HL-60/S4 treated with phorbol 12-myristate 13-acetate at 8.2 ng/mL for 4 days and 3 days (cell line): ENCODE data around the gene RAPGEF5.

ENCODE experiments used
- in situ Hi-C: fragments of 300-500 bp; cut with MboI; formaldehyde crosslinking; loops from 2 replicates; pipeline ENCODE4 v1.15.0; 2022; ENCODE audit warnings: low sequenced_read_pairs

RAPGEF5 gene

DNA sequence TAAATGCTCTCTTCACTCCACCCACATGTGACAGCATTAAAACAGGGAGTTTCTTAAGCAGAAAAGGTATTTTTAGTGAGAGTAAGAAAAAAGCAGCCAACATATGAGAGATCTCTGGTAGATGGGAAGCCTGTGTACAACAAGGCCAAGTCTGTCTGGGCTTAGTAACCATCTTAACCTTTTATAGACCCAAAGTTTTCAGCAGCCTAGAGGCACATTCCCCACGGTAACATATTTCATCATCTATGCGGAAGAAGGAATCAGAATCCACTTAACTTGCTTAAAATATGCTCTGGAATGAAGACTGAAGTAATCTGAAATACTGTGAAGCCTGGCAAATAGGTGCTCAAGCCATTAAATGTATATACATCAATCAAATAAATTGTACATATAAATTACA is 127.8 kb downstream of the RAPGEF5 start:
- in situ Hi-C loops = no loop called here

DNA sequence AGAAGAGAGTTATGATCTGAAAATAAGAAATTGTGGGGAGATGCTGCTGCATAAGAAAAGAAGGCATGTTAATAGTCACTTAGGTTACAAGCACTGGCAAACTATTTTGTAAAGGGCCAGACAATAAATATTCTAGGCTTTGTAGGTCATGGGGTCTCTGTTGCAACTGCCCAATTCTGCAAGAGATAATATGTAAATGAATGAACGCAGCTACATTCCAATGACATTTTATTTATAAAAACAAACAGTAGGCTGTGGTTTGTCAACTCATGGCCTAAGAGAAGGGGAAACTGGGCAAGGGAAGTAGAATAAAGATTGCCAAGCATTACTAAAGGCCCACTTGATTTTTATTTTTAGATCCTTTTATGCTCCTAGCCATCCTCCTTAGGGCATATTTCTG is 133.1 kb downstream of the RAPGEF5 start:
- in situ Hi-C loops = no loop called here

DNA sequence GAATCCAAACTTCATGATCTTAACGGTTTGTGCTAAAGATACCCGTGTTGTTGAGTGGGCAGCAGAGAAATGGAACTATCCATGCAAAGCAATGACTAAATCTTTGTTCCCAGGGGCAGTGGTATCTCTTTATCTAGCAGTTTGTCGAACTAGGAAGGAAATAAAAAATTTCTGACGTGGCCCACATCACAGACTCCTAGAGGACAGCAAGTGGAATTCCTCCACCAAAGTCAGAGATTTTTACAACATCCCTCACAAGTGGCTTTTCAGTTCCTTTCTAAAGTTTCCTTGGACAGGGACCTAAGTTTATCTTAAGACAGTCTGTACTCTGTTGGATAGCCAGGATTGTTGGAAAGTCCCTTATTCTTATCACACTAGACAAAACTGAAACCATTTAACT is 136.0 kb downstream of the RAPGEF5 start:
- in situ Hi-C loops = no loop called here

DNA sequence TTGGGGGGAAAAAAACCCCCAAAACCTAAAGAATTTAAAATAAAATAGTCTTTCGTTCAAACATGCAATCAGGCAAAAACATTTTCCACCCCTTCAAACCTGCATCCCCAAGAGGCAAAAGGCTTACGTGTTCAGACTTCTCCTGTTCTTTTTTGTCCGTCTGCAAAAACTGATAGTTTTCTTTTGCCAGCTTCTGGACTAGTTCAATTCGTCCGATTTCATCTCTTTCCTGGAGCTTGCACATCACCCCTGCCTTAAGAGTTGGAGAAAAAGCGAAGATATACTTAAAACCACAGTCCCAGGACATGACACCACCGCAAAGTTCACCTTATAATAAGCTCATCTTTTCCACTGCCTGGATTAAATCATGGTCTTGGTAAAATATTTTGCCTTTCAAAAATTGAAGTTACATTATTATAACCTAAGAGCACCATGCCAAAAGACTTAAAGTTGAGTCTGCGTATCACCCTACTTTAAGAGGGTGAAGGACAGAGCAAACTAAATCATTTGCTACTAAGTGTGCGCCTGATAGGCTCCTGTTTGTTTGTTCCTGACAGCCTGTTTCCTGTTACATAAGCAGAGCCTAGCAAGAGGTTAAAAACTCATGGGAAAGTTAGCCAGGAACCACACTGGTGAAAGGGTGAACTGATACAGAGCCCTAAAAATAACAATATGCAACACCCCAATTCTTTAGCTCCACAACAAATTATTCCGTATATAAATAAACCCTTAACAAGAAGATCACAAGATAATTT is 137.0 kb downstream of the RAPGEF5 start:
- in situ Hi-C loops = no loop called here

DNA sequence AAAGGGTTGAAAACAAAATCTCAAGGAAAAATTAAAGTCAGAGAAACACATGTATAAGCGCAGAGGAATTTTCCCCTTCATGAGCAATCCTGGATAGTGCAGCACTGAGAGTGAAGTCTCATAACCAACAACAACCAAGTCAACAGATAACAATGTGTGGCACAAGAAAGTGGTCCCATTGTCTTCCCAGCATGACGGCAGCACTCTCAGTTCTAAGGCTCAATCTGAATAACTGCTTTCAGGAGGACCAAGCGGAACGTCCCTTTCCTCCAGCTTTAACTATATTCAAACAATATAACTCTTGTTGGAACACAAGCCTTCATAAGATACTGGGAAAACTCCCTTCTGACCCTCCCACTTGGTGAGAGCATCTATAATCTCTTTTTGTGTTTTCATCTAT is 137.9 kb downstream of the RAPGEF5 start:
- in situ Hi-C loops = no loop called here

DNA sequence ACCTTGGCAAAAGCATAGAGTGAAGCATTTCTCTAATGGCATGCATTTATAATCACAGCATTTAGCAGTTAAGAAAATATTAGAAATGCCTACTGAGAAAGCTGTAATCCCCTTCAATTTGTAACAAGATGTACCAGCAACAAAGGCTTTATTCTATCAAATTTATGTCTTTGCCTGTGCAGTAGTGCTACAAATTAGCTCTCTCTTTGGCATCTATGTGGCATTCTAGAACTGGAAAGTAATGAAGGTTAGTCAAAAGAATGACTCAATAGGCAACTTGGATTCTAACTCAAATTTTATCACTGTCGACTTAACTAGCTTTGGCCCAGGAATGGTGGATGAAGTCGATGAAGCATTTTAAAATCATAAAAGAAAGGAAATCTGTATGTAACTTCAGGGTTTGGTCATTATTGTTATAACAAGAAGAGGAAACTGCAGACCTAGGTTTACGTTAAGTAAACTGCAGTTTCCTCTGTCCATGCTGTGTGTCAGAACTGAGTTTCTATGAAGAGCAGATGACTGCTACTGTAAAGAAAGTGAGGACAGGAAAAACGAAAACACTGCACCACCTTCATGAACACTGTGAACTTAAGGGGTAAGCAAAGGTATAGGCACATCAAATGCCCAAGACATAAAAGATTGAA is 140.0 kb downstream of the RAPGEF5 start:
- in situ Hi-C loops = no loop called here

DNA sequence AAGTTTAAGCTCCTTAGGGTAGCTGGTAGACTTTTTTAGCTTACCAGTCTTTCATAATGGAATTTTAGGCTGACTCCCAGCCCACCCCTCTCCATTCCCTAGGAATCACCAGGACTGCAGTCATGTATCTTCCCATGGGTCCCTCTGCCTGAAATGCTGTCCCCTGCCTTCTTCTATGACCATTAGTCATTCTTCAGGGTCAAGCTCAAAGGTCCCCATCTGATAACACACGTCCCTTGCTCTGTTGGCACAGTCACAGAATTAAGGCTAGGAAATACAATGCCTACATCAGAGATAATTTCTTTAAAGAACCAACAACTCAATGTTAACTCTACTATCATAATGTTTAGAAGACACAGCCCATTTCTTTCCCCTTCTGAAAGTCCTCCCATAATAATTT is 140.6 kb downstream of the RAPGEF5 start:
- in situ Hi-C loops = no loop called here

DNA sequence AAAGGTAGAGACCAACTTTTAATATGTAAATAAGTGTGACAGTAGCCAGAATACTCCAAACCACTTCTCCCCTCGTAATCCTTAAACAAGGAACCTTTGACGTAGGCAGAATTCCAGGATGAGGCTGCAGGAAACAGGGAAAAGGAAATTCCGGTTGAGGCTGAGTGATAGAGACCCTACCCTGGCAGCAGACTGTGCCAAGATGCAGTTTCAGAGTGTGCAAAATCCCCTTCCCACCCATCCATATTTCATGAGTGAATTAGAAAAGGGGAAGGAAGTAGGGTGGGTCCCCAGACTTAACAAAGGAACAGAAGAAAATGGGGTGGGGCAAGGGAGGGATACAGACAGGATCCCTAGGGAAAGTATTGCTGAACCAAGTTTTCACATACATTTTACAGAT is 143.0 kb downstream of the RAPGEF5 start:
- in situ Hi-C loops = no loop called here

DNA sequence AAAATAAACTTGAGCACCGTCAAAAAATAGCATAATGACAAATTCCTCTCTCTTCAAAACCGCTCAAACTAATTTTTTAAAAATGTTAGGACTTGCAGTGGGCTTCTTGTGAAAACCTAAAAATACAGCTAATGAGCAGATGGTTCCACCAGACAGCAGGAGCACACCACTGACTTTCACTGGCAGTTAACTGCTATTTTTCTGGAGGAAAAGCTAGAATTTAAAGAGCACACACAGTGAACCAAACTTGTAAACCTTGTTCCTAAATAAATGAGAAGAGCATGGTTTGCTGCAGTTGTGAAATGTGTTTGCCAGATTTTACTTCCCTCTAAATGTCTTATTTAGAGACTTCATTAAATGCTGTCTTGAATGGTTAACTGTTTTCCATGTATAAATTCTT is 143.9 kb downstream of the RAPGEF5 start:
- in situ Hi-C loops = no loop called here

DNA sequence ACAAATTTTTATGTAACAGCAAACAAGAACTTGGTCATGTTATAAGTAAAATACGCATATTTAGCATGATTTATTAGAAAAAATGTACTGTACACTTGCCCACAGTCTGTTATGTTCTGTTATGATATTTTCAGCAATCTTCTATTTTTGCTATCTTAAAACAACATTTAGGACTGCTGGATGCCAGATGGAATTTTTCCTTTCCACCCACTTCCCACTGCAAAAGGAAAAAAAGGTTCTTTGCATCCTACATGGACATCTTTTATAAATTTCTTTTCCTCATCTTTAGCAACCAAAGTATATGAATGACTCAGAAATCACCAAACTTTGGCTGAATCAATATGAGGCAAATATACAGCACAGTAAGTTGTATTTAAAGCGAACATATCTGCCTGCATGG is 146.0 kb downstream of the RAPGEF5 start:
- in situ Hi-C loops = no loop called here

DNA sequence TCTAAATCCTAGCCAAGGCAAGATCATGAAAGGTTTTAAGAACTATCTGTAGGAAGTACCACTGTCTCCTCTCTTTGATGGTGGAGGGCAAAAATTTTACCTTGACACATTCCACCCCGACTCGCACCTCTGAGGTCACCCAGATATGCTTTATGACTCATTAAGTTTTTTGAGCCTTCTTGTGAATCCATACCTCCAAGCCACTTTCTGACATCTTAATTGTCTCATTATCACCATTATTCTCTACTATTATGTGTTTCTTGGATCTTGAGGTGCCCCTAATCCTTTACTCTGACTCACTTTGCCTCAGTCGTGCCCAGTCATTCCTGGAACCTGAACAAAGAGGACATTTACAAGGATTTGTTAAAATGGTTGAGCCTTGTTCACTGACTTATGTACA is 146.6 kb downstream of the RAPGEF5 start:
- in situ Hi-C loops = no loop called here

DNA sequence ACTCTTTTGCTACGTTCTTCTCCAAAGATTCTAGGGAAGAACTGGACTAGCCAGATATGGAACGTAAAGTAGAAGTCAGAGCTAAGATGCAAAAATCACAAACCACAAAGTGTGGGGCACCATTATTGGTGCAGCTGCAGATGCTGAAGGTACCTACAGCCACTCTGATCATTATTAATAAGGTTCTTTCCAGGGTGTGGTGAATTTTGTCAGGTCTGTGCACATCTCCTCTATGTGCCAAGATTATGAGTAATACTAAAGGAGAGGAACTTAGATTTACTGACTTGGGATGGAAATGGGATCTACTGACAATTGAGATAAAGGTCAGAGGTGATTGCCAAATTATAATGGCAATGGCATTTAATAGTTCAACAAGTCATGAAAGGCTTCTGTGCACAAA is 148.2 kb downstream of the RAPGEF5 start:
- in situ Hi-C loops = no loop called here

DNA sequence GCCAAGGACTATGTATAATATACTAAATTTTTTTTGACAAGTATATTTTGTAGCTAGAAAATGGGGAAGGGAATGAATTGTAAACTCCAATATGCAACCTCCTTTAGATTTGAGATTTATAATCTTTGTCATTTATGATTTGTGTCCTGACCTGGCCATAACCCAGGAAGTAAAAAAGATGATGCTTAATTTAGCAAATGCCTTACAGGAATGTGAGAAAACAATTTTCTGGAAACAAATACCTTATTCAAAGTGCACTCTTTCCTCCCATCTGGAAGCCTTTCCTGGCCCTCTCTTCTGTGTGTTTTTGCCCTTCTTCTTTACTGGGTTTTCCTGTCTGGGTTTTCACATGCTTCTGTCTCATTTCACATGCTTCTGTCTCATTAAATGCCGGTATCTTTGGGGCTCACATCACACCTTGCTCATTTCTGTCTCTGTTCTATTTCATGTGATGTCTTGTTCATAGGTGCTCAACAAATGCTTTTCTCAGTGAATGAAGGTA is 149.2 kb downstream of the RAPGEF5 start:
- in situ Hi-C loops = no loop called here

DNA sequence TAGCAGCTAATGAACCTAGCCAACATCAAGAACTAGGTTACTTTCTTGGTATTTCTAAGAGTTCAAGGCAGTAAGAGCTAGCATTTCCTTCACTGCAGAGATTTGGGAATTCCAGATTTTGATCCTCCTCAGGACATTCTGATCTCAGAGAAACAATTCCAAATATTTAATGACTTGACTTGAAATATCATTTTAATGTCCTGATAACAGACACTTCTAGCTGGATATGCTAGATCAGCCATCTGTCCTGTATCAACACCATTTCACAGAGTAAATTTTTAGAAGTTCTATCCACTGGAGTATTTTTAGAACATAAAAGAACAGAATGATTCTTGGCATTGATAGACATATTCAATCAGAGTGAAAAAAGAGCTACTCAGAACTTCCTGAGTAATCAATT is 151.3 kb downstream of the RAPGEF5 start:
- in situ Hi-C loops = no loop called here

DNA sequence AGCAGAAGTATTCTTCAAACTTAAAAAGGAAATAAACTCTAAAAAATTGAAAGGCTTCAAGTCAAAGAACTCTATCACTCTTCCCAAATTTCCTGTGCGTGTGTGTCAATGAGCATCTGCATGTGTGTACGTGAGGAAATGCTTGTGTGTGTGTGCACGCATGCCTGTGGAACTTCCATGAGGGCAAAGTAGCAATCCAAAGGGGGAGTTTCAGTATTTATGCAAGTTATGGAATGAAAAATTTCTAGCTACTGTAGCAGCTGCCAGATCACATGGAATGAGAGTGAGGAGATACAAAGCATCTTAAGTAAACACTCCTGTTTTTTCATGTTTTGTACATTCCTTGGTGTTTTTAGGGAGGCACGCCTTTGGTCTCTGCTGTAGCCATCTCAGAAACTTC is 152.6 kb downstream of the RAPGEF5 start:
- in situ Hi-C loops = no loop called here

DNA sequence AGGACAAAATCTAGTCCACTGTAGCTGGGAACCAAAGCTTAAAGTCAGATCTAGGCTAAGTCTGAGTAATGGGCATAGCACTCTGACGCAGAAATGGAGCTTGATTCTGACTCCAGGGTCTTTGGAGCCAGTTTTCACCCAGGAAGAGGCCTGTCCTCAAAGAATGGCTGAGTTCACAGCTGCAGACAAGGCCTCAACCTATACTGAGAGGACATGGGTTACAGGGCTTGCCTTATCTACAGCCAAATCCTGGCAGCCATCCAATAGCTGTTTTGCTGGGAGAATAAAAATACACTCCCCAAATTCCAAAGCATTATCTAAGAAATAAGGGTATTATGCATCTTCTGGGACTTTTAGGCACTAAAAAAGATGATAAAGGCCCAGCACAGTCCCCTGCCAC is 154.8 kb downstream of the RAPGEF5 start:
- in situ Hi-C loops = no loop called here

DNA sequence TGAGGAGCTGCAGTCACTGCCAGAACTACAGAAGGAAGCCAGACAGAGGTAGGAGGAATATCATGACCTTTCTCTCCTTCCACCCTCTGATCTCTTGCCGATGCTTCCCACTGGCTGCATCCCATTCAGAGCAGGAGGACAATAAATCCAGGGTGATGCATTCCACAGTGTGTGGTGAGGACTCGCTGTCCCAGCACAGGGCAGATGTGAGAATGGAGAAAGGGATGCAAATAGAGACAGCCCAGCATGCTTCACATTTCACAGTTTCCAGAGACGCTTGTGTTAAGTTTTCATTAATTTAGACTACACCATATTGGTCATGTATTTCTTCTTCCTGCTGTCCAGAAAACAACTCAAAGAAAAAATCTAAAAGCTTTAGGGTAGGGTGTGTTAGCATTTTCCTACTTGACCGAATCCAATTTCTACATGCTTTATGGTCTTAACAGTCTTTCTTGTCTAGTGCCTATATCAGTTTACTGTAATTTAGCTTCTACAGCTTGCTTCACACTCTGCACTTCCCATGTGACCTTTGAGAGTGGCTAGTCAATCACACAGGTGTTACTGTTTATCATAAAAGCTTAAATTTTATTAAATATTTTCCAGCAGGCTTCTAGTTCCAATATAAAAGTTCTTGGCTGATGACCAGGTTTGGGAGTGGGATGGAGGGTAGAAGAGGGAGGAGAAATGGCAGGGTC is 155.6 kb downstream of the RAPGEF5 start:
- in situ Hi-C loops = no loop called here

DNA sequence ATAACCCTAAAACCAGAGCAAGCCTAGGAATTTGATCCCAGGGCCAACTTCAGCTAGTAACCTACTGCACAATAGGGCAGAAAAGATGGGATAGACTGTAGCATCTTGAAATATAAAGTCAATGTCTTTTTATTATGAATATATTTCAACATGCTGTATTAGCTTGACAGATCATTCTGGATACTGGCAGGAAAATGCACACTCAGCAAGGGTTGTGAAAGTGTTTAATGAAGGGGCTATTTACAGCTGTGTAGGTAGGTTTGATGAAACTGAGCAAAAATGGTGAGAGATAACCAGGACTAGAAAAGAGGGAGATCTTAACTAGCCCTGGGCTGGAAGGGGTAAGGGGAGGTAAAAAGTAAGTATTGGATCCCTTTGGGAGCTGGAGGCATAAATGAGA is 156.2 kb downstream of the RAPGEF5 start:
- in situ Hi-C loops = no loop called here

DNA sequence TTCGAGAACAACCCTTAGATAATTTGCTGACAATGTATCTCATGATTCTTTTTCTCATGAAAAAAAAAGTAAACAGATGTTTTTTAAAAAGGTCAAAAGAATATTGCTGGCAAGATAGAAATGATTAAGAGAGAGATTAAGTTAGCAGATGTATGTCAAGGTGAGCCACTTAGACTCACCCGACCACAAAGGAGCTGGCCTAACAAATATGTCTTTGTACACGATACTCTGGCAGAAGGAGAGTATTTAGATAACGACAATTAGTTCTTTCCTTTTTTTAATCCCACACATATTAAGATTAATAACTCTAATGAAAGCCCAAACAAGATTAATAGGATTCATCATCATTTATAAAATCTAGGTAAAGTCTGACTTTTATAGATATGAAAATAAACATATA is 156.7 kb downstream of the RAPGEF5 start:
- in situ Hi-C loops = no loop called here

DNA sequence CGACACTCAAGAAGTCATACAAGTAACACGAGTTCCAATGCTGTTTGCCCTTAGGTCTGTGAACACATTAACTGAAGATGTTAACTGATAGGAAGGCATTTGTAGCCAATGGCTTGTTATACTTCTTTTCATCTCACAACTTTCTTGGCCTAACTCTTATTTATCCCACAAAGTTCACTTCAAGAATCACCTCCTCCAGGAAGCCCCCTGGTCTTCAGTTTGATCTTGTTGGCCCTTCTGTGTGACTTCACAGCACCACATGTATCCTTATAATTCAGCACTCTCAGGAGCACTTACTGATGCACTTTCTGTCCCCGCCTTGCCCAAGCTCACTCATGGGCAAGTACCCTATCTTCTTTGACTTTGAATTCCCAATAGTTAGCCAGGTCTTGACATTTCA is 159.6 kb downstream of the RAPGEF5 start:
- in situ Hi-C loops = no loop called here

DNA sequence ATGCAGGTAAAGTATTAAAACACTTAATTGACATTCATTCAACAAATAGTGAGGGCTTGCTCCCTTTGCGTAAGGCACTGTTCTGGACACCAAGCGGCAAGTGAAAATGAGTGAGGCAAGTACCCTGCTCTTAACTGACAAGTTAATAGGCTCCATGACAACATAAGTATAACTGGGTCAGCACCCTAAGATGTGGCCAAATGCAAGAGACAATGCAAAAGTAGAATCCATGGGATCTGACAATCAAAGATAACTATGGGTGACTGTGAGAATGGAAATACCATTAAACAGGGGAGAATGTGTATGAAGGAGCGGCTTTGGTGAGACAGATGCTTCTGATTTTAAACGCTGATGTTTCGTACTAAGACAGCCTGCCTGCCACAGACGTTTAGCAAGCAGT is 160.5 kb downstream of the RAPGEF5 start:
- in situ Hi-C loops = no loop called here
